H1 (cell line): ENCODE data around the gene TNF. TPM values are rescaled to one million over a fixed set of nuclear protein-coding genes. Genes with fewer than 3 reads are reported as not detected.
A peak's percentile ranks its signal among the peaks of the same experiment; 100 is the strongest.

Experiments used
- CTCF ChIA-PET: fragments of 300-600 bp; sonication (Branson Sonifier 250); formaldehyde crosslinking; loops from one replicate; lab custom pipeline; 2021; ENCODE audit not compliant: partially characterized antibody; lab: Charles Lee
- POLR2A ChIA-PET: fragments of 300-600 bp; sonication (Branson Sonifier 250); formaldehyde crosslinking; loops from one replicate; lab custom pipeline; 2021; ENCODE audit warnings: inconsistent platforms; ENCODE audit not compliant: partially characterized antibody; lab: Charles Lee
- DNase-seq, 2 experiments: peaks; one replicate each; pipeline versions ENCODE4 v3.0.0 to v3.0.0-alpha.2; 2010 to 2022; ENCODE audit warnings: low spot score in 2 of 2, low read depth in 1 of 2, mixed read lengths in 1 of 2
- FAIRE-seq: peaks from 2 replicates; lab custom pipeline; 2011; peaks lifted over from hg19 to GRCh38; lab: Jason Lieb, UNC
- H2AFZ ChIP-seq: 2 replicates; pipeline ENCODE4 v1.8.1; 2012; ENCODE audit warnings: low read length, inconsistent platforms
- H2AK5ac ChIP-seq: 2 replicates; pipeline ENCODE4 v1.6.1; 2013; ENCODE audit warnings: low read depth, low read length
- H2BK120ac ChIP-seq: replicated peaks from 2 replicates; pipeline ENCODE3; 2013; ENCODE audit warnings: low read depth, low read length, inconsistent platforms
- H2BK12ac ChIP-seq: 2 replicates; pipeline ENCODE4 v1.6.1; 2013; ENCODE audit warnings: low read depth, low read length
- H2BK15ac ChIP-seq: 2 replicates; pipeline ENCODE4 v1.6.1; 2013; ENCODE audit warnings: low read length
- H2BK20ac ChIP-seq: 2 replicates; pipeline ENCODE4 v1.6.1; 2013; ENCODE audit warnings: low read length
- H2BK5ac ChIP-seq: 2 replicates; pipeline ENCODE4 v1.6.1; 2013; ENCODE audit warnings: low read depth, low read length
- H3K14ac ChIP-seq: 2 replicates; pipeline ENCODE4 v1.6.1; 2013; ENCODE audit warnings: inconsistent platforms; ENCODE audit not compliant: insufficient read length
- H3K18ac ChIP-seq: 2 replicates; pipeline ENCODE4 v1.6.1; 2013; ENCODE audit warnings: low read length; ENCODE audit errors: extremely low read depth
- H3K23ac ChIP-seq: 2 replicates; pipeline ENCODE4 v1.6.1; 2013; ENCODE audit warnings: inconsistent platforms; ENCODE audit not compliant: insufficient read length
- H3K23me2 ChIP-seq: 2 replicates; pipeline ENCODE4 v1.6.1; 2013; ENCODE audit warnings: low read depth, low read length
- H3K27ac ChIP-seq: 2 replicates; pipeline ENCODE4 v1.6.1; 2011; ENCODE audit warnings: low read depth, low read length, inconsistent platforms
- H3K27me3 ChIP-seq, 4 experiments: replicated peaks in 1 of 4; 1 replicate in 1 of 4; 2 replicates in 3 of 4; pipeline versions ENCODE4 v1.6.1 to v1.8.1; 2011 to 2013; ENCODE audit warnings: low read length in 3 of 4, mild to moderate bottlenecking in 3 of 4, inconsistent platforms in 2 of 4, mixed read lengths in 2 of 4, moderate library complexity in 1 of 4; ENCODE audit not compliant: control insufficient read depth in 3 of 4, insufficient read depth in 3 of 4; ENCODE audit errors: extremely low read depth in 1 of 4
- H3K36me3 ChIP-seq, 4 experiments: 2 replicates each; pipeline versions ENCODE4 v1.6.1 to v1.8.1; 2011 to 2013; ENCODE audit warnings: mild to moderate bottlenecking in 4 of 4, low read length in 3 of 4, moderate library complexity in 2 of 4, control low read depth in 1 of 4, inconsistent platforms in 1 of 4; ENCODE audit not compliant: insufficient read depth in 4 of 4, control insufficient read depth in 2 of 4
- H3K4ac ChIP-seq: replicated peaks from 2 replicates; pipeline ENCODE3; 2013; ENCODE audit warnings: low read length, low read depth, mixed read lengths, inconsistent platforms; ENCODE audit not compliant: insufficient read length
- H3K4me1 ChIP-seq, 4 experiments: replicated peaks in 1 of 4; 1 replicate in 1 of 4; 2 replicates in 3 of 4; pipeline versions ENCODE4 v1.6.1 to v1.8.1; 2011 to 2013; ENCODE audit warnings: low read length in 3 of 4, inconsistent platforms in 2 of 4, mixed read lengths in 1 of 4; ENCODE audit not compliant: insufficient read depth in 4 of 4, control insufficient read depth in 3 of 4
- H3K4me2 ChIP-seq, 2 experiments: 2 replicates each; pipeline versions ENCODE4 v1.6.1 to v1.8.1; 2011 to 2013; ENCODE audit warnings: low read depth in 2 of 2, low read length in 2 of 2, control low read depth in 1 of 2, inconsistent platforms in 1 of 2, mild to moderate bottlenecking in 1 of 2; ENCODE audit not compliant: insufficient read depth in 1 of 2
- H3K4me3 ChIP-seq, 4 experiments: fragments of 200-600, 300-600 bp in 1 of 4; sonication (generic), shearing (Covaris generic), sonication (Bioruptor Twin) in 1 of 4; 2 replicates each; pipeline versions ENCODE4 v1.5.1 to v1.8.1; 2011 to 2016; ENCODE audit warnings: low read length in 4 of 4, low read depth in 3 of 4, control low read depth in 2 of 4, inconsistent platforms in 2 of 4, mild to moderate bottlenecking in 2 of 4, mixed read lengths in 1 of 4, moderate library complexity in 1 of 4; ENCODE audit not compliant: insufficient read depth in 2 of 4; ENCODE audit errors: extremely low read depth in 1 of 4
- H3K56ac ChIP-seq: replicated peaks from 2 replicates; pipeline ENCODE3; 2013; ENCODE audit warnings: low read depth, mild to moderate bottlenecking, mixed read lengths, low read length, inconsistent platforms; ENCODE audit not compliant: insufficient read length
- H3K79me1 ChIP-seq: 2 replicates; pipeline ENCODE4 v1.6.1; 2013; ENCODE audit warnings: low read depth, low read length, control low read depth
- H3K79me2 ChIP-seq, 2 experiments: 2 replicates each; pipeline versions ENCODE4 v1.6.1 to v1.8.1; 2012 to 2013; ENCODE audit warnings: low read length in 2 of 2, mild to moderate bottlenecking in 2 of 2, inconsistent platforms in 1 of 2; ENCODE audit not compliant: insufficient read depth in 2 of 2, control insufficient read depth in 1 of 2
- H3K9ac ChIP-seq, 4 experiments: replicated peaks in 1 of 4; 1 replicate in 1 of 4; 2 replicates in 3 of 4; pipeline versions ENCODE4 v1.6.1 to v1.8.1; 2011 to 2013; ENCODE audit warnings: low read depth in 3 of 4, low read length in 3 of 4, control low read depth in 2 of 4, mild to moderate bottlenecking in 2 of 4, moderate library complexity in 2 of 4, inconsistent platforms in 1 of 4; ENCODE audit errors: extremely low read depth in 1 of 4
- H3K9me3 ChIP-seq, 2 experiments: 2 replicates each; pipeline versions ENCODE4 v1.6.1 to v1.8.1; 2012 to 2013; ENCODE audit warnings: mild to moderate bottlenecking in 2 of 2, moderate library complexity in 2 of 2, control low read depth in 1 of 2, inconsistent platforms in 1 of 2, low read depth in 1 of 2, low read length in 1 of 2, mixed read lengths in 1 of 2; ENCODE audit not compliant: insufficient read depth in 2 of 2
- H4K20me1 ChIP-seq, 2 experiments: replicated peaks in 1 of 2; 2 replicates each; pipeline versions ENCODE3 to v1.8.1; 2011 to 2013; ENCODE audit warnings: inconsistent platforms in 2 of 2, low read length in 2 of 2, mild to moderate bottlenecking in 1 of 2; ENCODE audit not compliant: insufficient read depth in 2 of 2, control insufficient read depth in 1 of 2
- H4K5ac ChIP-seq: 2 replicates; pipeline ENCODE4 v1.6.1; 2013; ENCODE audit warnings: low read length, low read depth, mixed read lengths, inconsistent platforms; ENCODE audit not compliant: insufficient read length
- H4K8ac ChIP-seq: 2 replicates; pipeline ENCODE4 v1.8.0; 2013; ENCODE audit warnings: mild to moderate bottlenecking, moderate library complexity, low read length, inconsistent platforms; ENCODE audit not compliant: insufficient read depth; ENCODE audit errors: extremely low read depth
- H4K91ac ChIP-seq: replicated peaks from 2 replicates; pipeline ENCODE3; 2013; ENCODE audit warnings: low read length, mixed read lengths, inconsistent platforms; ENCODE audit not compliant: insufficient read length
- BCL11A ChIP-seq, 2 experiments: IDR thresholded peaks; one replicate each; pipeline ENCODE4 v1.6.1; 2011; ENCODE audit warnings: low read depth in 2 of 2, low read length in 2 of 2, mild to moderate bottlenecking in 2 of 2
- BRCA1 ChIP-seq: IDR thresholded peaks from 2 replicates; pipeline ENCODE4 v1.6.1; 2012; ENCODE audit warnings: low read depth, low read length, improper control_type of control experiment
- CHD2 ChIP-seq: IDR thresholded peaks from 2 replicates; pipeline ENCODE4 v1.6.1; 2012; ENCODE audit warnings: low read length, improper control_type of control experiment
- HDAC6 ChIP-seq: IDR thresholded peaks from one replicate; pipeline ENCODE4 v1.7.1; 2012; ENCODE audit warnings: low read depth, mild to moderate bottlenecking, inconsistent platforms, low read length, moderate library complexity
- JUND ChIP-seq: IDR thresholded peaks from 2 replicates; pipeline ENCODE4 v1.6.1; 2011; ENCODE audit warnings: mild to moderate bottlenecking, improper control_type of control experiment, low read length
- POU5F1 ChIP-seq: IDR thresholded peaks from 2 replicates; pipeline ENCODE4 v1.6.1; 2011; ENCODE audit warnings: low read depth, mild to moderate bottlenecking, low read length, moderate library complexity
- SP1 ChIP-seq: IDR thresholded peaks from 2 replicates; pipeline ENCODE4 v1.6.1; 2011; ENCODE audit warnings: low read depth, low read length
- WGBS, 2 experiments: shearing (Covaris generic) in 1 of 2; methylation state at CpG; one replicate each; pipeline versions ENCODE4 v1.1.6 to v1.1.7; 2013 to 2015; ENCODE audit warnings: low lambda C conversion rate in 2 of 2, mixed read lengths in 2 of 2, inconsistent platforms in 1 of 2, low coverage in 1 of 2, missing lambda C conversion rate in 1 of 2; ENCODE audit not compliant: insufficient replicate concordance in 2 of 2, insufficient coverage in 1 of 2, insufficient read length in 1 of 2; ENCODE audit errors: extremely low coverage in 1 of 2, missing lambda C conversion rate in 1 of 2; 5-methylcytosine and 5-hydroxymethylcytosine counted together
- polyA plus RNA-seq, 7 experiments: library from polyadenylated mRNA; depleted of rRNA in 3 of 7; stranded (reverse) in 5 of 7; unstranded in 2 of 7; fragments of >200 nt in 5 of 7; fragments of 200-250 nt in 2 of 7; gene quantifications; 1 replicate in 5 of 7; 2 replicates in 1 of 7; 4 replicates in 1 of 7; pipeline versions ENCODE4 v1.2.1 to v1.2.3, GENCODE V29; 2011 to 2013; ENCODE audit warnings: missing spikeins in 2 of 7, mixed read lengths in 2 of 7
- total RNA-seq: library from RNA; stranded (reverse); fragmentation: NEBNext Ultra II Directional; extraction: Animal tissue kit (Norgen Biotek cat#: 25700); gene quantifications from 2 replicates; pipeline ENCODE4 v1.2.1, GENCODE V29; 2021

Gene TNF
- total and polyA plus RNA-seq, 2 of the 8 experiments (the other 6 are each of a cell fraction or from before 2014, with no cell fraction given), result not detected

GRCh38 chr6:31568537-31568961, 6.8 kb upstream of the TNF start:
- TF ChIP-seq BCL11A (IDR thresholded peaks at IDR 0.05; ENCODE audit: low read depth in 2 of 2, low read length in 2 of 2), result no peak
- no peak for TF ChIP-seq HDAC6
- no peak for TF ChIP-seq POU5F1
- TF ChIP-seq CHD2, result no peak
- TF ChIP-seq SP1, result no peak
- TF ChIP-seq BRCA1, result no peak
- TF ChIP-seq JUND, result no peak
- TF ChIP-seq, all 59 proteins: peak for 0
- WGBS, 2 experiments, result 81% methylated on average over 3 of the region's 3 CpGs; no CpG with 5 or more reads in 1 of the 2 experiments
- no peak for FAIRE-seq

More at GRCh38 chr6:31568537-31568961, 6.8 kb upstream of the TNF start:
- no peaks in the 10 kb centered on the region for H4K20me1 ChIP-seq
- H2AFZ ChIP-seq, result no peak overlapping the region
- no peaks in the 10 kb centered on the region for H3K27me3 ChIP-seq
- no peak overlapping the region for H3K18ac ChIP-seq
- H3K79me2 ChIP-seq, result no peaks in the 10 kb centered on the region
- H3K36me3 ChIP-seq, result no peaks in the 10 kb centered on the region
- no peak overlapping the region for H3K4ac ChIP-seq
- no peaks in the 10 kb centered on the region for H3K9me3 ChIP-seq
- H4K5ac ChIP-seq, result no peak overlapping the region
- H2AK5ac ChIP-seq, result 0 out of 2 replicates have a peak overlapping the region, but pooled peaks have one; percentile 28
- no peaks in the 10 kb centered on the region; a peak in 2 of 7 replicates for H3K4me1 ChIP-seq
- peak overlapping the region; percentile 72; the same call in 1 of the 2 replicates for H2BK15ac ChIP-seq
- no peak overlapping the region for H3K4me3 ChIP-seq
- no peak overlapping the region for H3K56ac ChIP-seq
- H4K8ac ChIP-seq, result no peak overlapping the region
- H3K9ac ChIP-seq, result no peak overlapping the region
- POLR2A ChIA-PET, result interaction anchor here (0.7 to 5.5 kb wide), 5 partner anchors 11 to 84 kb away, joined by 3 to 27 read pairs (median 6); partner anchors contain the start of genes BAG6 and LTB
- H3K14ac ChIP-seq, result no peak overlapping the region
- CTCF ChIA-PET, result interaction anchor here (1.1 to 4.9 kb wide), 6 partner anchors 11 to 28 kb away, joined by 3 to 47 read pairs (median 8); partner anchors contain the start of genes LST1, LTB and NCR3
- H3K4me2 ChIP-seq, result no peak overlapping the region
- H3K79me1 ChIP-seq, result no peaks in the 10 kb centered on the region
- peaks cover 3% of the 10 kb centered on the region; the same call in 1 of the 2 replicates for H3K23me2 ChIP-seq
- 0 out of 2 replicates have a peak overlapping the region, but pooled peaks have one; percentile 21 for H2BK20ac ChIP-seq
- H3K27ac ChIP-seq, result no peak overlapping the region
- no peak overlapping the region for H4K91ac ChIP-seq
- H3K23ac ChIP-seq, result no peak overlapping the region
- H2BK5ac ChIP-seq, result no peak overlapping the region
- no peak overlapping the region for H2BK12ac ChIP-seq
- DNase-seq, result no peak
- no peak overlapping the region for H2BK120ac ChIP-seq
